ENCODE measurements around the gene OR8B2. TPM values are rescaled to one million over a fixed set of nuclear protein-coding genes. Genes with fewer than 3 reads are reported as not detected.
"Not testable (repeated sequence)": the region's sequence is repeated elsewhere in the genome, so short reads cannot be mapped to it uniquely, and the experiment has no call there.

Gene OR8B2
- total and polyA plus RNA-seq, 3 donors from 2014 or later = 1.0 TPM; not detected in 2

DNA sequence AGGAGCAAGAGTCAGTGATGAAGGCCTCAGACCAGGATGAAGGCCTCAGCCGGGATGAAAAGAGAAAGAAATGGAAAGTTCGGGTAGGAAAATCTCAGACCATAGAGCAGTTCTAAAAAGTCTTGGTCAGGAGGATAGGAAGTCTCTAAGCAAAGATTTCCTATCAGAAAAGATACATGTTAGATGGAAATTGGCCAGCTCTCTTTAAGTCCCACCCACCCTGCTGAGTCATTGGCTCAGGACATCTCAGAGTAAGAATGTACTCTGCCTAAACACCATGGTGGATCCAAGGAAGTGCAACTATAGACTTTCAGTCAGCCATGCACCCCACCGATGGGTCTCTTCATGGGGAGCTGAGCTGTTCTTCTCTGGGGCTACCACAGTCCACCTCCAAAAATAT is 10.1 kb upstream of the OR8B2 start:
- Histone ChIP-seq H3K27me3 (no peaks in the 10 kb centered on the region), H3K4me3 (no peak overlapping the region), H3K9me3 (no peaks in the 10 kb centered on the region), H3K27ac (no peak overlapping the region), H3K4me1 (no peaks in the 10 kb centered on the region), H3K36me3 (ENCODE audit: low read depth, missing control alignments) (no peaks in the 10 kb centered on the region)
- intact Hi-C loops (cut with DNase I; ENCODE audit: low total_unique reads) = no loop called here
- TF ChIP-seq CTCF (IDR thresholded peaks at IDR 0.05) = no peak
- no peak for TF ChIP-seq POLR2A (IDR thresholded peaks at IDR 0.05)
- 83 to 91% methylated on average over 3 of the region's 3 CpGs for WGBS, 2 donors
- DNase-seq = no peak

DNA sequence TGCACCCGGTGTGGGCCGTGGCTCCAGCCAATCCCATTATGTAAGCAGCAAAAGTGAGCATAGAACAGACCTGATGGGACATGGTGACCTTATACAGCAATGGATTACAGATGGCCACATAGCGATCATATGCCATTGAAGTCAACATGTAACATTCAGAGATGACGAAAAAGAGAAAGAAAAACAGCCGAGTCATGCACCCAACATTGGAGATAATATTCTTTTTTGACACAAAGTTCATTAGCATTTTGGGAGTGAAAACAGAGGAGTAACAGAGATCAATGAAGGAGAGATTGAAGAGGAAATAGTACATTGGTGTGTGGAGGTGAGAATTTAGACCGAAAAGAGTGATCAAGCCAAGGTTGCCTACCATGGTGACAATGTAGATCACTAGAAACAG is 1.4 kb downstream of the OR8B2 start:
- H3K9me3 ChIP-seq; DNase-seq; H3K4me3 ChIP-seq; intact Hi-C loops (cut with DNase I; ENCODE audit: low total_unique reads); H3K4me1 ChIP-seq; H3K27ac ChIP-seq; H3K36me3 ChIP-seq (ENCODE audit: low read depth, missing control alignments); H3K27me3 ChIP-seq: not testable (repeated sequence)
- 64 to 86% methylated on average over 4 of the region's 6 CpGs for WGBS, 2 donors

DNA sequence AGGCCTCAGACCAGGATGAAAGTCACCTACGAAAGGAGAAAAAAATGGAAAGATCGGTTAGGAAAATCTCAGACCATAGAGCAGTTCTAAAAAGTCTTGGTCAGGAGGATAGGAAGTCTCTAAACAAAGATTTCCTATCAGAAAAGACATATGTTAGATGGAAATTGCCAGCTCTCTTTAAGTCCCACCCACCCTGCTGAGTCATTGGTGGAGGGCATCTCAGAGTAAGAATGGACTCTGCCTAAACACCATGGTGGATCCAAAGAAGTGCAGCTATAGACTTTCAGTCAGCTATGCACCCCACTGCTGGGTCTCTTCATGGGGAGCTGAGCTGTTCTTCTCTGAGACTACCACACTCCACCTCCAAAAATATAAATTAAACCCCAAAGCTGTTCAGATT is 3.7 kb downstream of the OR8B2 start:
- H3K4me3 ChIP-seq = no peak overlapping the region
- no peaks in the 10 kb centered on the region for H3K36me3 ChIP-seq (ENCODE audit: low read depth, missing control alignments)
- H3K27ac ChIP-seq = no peak overlapping the region
- H3K27me3 ChIP-seq = no peaks in the 10 kb centered on the region
- TF ChIP-seq CTCF (IDR thresholded peaks at IDR 0.05) (no peak), POLR2A (IDR thresholded peaks at IDR 0.05) (no peak)
- WGBS, 2 donors = 96 to 98% methylated on average over 2 of the region's 2 CpGs
- intact Hi-C loops (cut with DNase I; ENCODE audit: low total_unique reads) = no loop called here
- no peaks in the 10 kb centered on the region for H3K9me3 ChIP-seq
- no peaks in the 10 kb centered on the region for H3K4me1 ChIP-seq
- no peak for DNase-seq

GRCh38 chr11:124376280-124376679 is 8.0 kb downstream of the OR8B2 start:
- no peak overlapping the region for H3K4me3 ChIP-seq
- H3K4me1 ChIP-seq = no peaks in the 10 kb centered on the region
- no peak for TF ChIP-seq CTCF (IDR thresholded peaks at IDR 0.05)
- no peak for TF ChIP-seq POLR2A (IDR thresholded peaks at IDR 0.05)
- WGBS, 2 donors = 53 to 62% methylated on average over 3 of the region's 3 CpGs
- no peaks in the 10 kb centered on the region for H3K9me3 ChIP-seq
- DNase-seq = no peak
- no peak overlapping the region for H3K27ac ChIP-seq
- intact Hi-C loops (cut with DNase I; ENCODE audit: low total_unique reads) = no loop called here
- no peaks in the 10 kb centered on the region for H3K27me3 ChIP-seq
- H3K36me3 ChIP-seq (ENCODE audit: low read depth, missing control alignments) = no peaks in the 10 kb centered on the region

- H3K36me3 ChIP-seq (ENCODE audit: low read depth, missing control alignments) = no peaks in the 10 kb centered on the region
- H3K4me1 ChIP-seq = no peaks in the 10 kb centered on the region
- no peak overlapping the region for H3K4me3 ChIP-seq
- no peak overlapping the region for H3K27ac ChIP-seq
- intact Hi-C loops (cut with DNase I; ENCODE audit: low total_unique reads) = no loop called here
- H3K9me3 ChIP-seq = no peaks in the 10 kb centered on the region
- no peak for TF ChIP-seq CTCF (IDR thresholded peaks at IDR 0.05)
- no peak for TF ChIP-seq POLR2A (IDR thresholded peaks at IDR 0.05)
- no peak for DNase-seq
- WGBS, 2 donors = 45 to 62% methylated on average over 2 of the region's 2 CpGs
- no peaks in the 10 kb centered on the region for H3K27me3 ChIP-seq
Measured at GRCh38 chr11:124359566-124359965, 24.7 kb downstream of the OR8B2 start.

Data from testis (tissue), 3 donors.